H1 (cell line): ENCODE measurements around the gene HTR1D. TPM values are rescaled to one million over a fixed set of nuclear protein-coding genes. Genes with fewer than 3 reads are reported as not detected.

Experiments
- CTCF ChIA-PET: fragments of 300-600 bp; sonication (Branson Sonifier 250); formaldehyde crosslinking; loops from one replicate; lab custom pipeline; 2021; ENCODE audit not compliant: partially characterized antibody; lab: Charles Lee
- POLR2A ChIA-PET: fragments of 300-600 bp; sonication (Branson Sonifier 250); formaldehyde crosslinking; loops from one replicate; lab custom pipeline; 2021; ENCODE audit warnings: inconsistent platforms; ENCODE audit not compliant: partially characterized antibody; lab: Charles Lee
- DNase-seq, 2 experiments: peaks; one replicate each; pipeline versions ENCODE4 v3.0.0 to v3.0.0-alpha.2; 2010 to 2022; ENCODE audit warnings: low spot score in 2 of 2, low read depth in 1 of 2, mixed read lengths in 1 of 2
- FAIRE-seq: peaks from 2 replicates; lab custom pipeline; 2011; peaks lifted over from hg19 to GRCh38; lab: Jason Lieb, UNC
- H2AFZ ChIP-seq: 2 replicates; pipeline ENCODE4 v1.8.1; 2012; ENCODE audit warnings: low read length, inconsistent platforms
- H2AK5ac ChIP-seq: 2 replicates; pipeline ENCODE4 v1.6.1; 2013; ENCODE audit warnings: low read depth, low read length
- H2BK120ac ChIP-seq: replicated peaks from 2 replicates; pipeline ENCODE3; 2013; ENCODE audit warnings: low read depth, low read length, inconsistent platforms
- H2BK12ac ChIP-seq: 2 replicates; pipeline ENCODE4 v1.6.1; 2013; ENCODE audit warnings: low read depth, low read length
- H2BK15ac ChIP-seq: 2 replicates; pipeline ENCODE4 v1.6.1; 2013; ENCODE audit warnings: low read length
- H2BK20ac ChIP-seq: 2 replicates; pipeline ENCODE4 v1.6.1; 2013; ENCODE audit warnings: low read length
- H2BK5ac ChIP-seq: 2 replicates; pipeline ENCODE4 v1.6.1; 2013; ENCODE audit warnings: low read depth, low read length
- H3K14ac ChIP-seq: 2 replicates; pipeline ENCODE4 v1.6.1; 2013; ENCODE audit warnings: inconsistent platforms; ENCODE audit not compliant: insufficient read length
- H3K18ac ChIP-seq: 2 replicates; pipeline ENCODE4 v1.6.1; 2013; ENCODE audit warnings: low read length; ENCODE audit errors: extremely low read depth
- H3K23ac ChIP-seq: 2 replicates; pipeline ENCODE4 v1.6.1; 2013; ENCODE audit warnings: inconsistent platforms; ENCODE audit not compliant: insufficient read length
- H3K23me2 ChIP-seq: 2 replicates; pipeline ENCODE4 v1.6.1; 2013; ENCODE audit warnings: low read depth, low read length
- H3K27ac ChIP-seq: 2 replicates; pipeline ENCODE4 v1.6.1; 2011; ENCODE audit warnings: low read depth, low read length, inconsistent platforms
- H3K27me3 ChIP-seq, 4 experiments: replicated peaks in 1 of 4; 1 replicate in 1 of 4; 2 replicates in 3 of 4; pipeline versions ENCODE4 v1.6.1 to v1.8.1; 2011 to 2013; ENCODE audit warnings: low read length in 3 of 4, mild to moderate bottlenecking in 3 of 4, inconsistent platforms in 2 of 4, mixed read lengths in 2 of 4, moderate library complexity in 1 of 4; ENCODE audit not compliant: control insufficient read depth in 3 of 4, insufficient read depth in 3 of 4; ENCODE audit errors: extremely low read depth in 1 of 4
- H3K36me3 ChIP-seq, 4 experiments: 2 replicates each; pipeline versions ENCODE4 v1.6.1 to v1.8.1; 2011 to 2013; ENCODE audit warnings: mild to moderate bottlenecking in 4 of 4, low read length in 3 of 4, moderate library complexity in 2 of 4, control low read depth in 1 of 4, inconsistent platforms in 1 of 4; ENCODE audit not compliant: insufficient read depth in 4 of 4, control insufficient read depth in 2 of 4
- H3K4ac ChIP-seq: replicated peaks from 2 replicates; pipeline ENCODE3; 2013; ENCODE audit warnings: low read length, low read depth, mixed read lengths, inconsistent platforms; ENCODE audit not compliant: insufficient read length
- H3K4me1 ChIP-seq, 4 experiments: replicated peaks in 1 of 4; 1 replicate in 1 of 4; 2 replicates in 3 of 4; pipeline versions ENCODE4 v1.6.1 to v1.8.1; 2011 to 2013; ENCODE audit warnings: low read length in 3 of 4, inconsistent platforms in 2 of 4, mixed read lengths in 1 of 4; ENCODE audit not compliant: insufficient read depth in 4 of 4, control insufficient read depth in 3 of 4
- H3K4me2 ChIP-seq, 2 experiments: 2 replicates each; pipeline versions ENCODE4 v1.6.1 to v1.8.1; 2011 to 2013; ENCODE audit warnings: low read depth in 2 of 2, low read length in 2 of 2, control low read depth in 1 of 2, inconsistent platforms in 1 of 2, mild to moderate bottlenecking in 1 of 2; ENCODE audit not compliant: insufficient read depth in 1 of 2
- H3K4me3 ChIP-seq, 4 experiments: fragments of 200-600, 300-600 bp in 1 of 4; sonication (generic), shearing (Covaris generic), sonication (Bioruptor Twin) in 1 of 4; 2 replicates each; pipeline versions ENCODE4 v1.5.1 to v1.8.1; 2011 to 2016; ENCODE audit warnings: low read length in 4 of 4, low read depth in 3 of 4, control low read depth in 2 of 4, inconsistent platforms in 2 of 4, mild to moderate bottlenecking in 2 of 4, mixed read lengths in 1 of 4, moderate library complexity in 1 of 4; ENCODE audit not compliant: insufficient read depth in 2 of 4; ENCODE audit errors: extremely low read depth in 1 of 4
- H3K56ac ChIP-seq: replicated peaks from 2 replicates; pipeline ENCODE3; 2013; ENCODE audit warnings: low read depth, mild to moderate bottlenecking, mixed read lengths, low read length, inconsistent platforms; ENCODE audit not compliant: insufficient read length
- H3K79me1 ChIP-seq: 2 replicates; pipeline ENCODE4 v1.6.1; 2013; ENCODE audit warnings: low read depth, low read length, control low read depth
- H3K79me2 ChIP-seq, 2 experiments: 2 replicates each; pipeline versions ENCODE4 v1.6.1 to v1.8.1; 2012 to 2013; ENCODE audit warnings: low read length in 2 of 2, mild to moderate bottlenecking in 2 of 2, inconsistent platforms in 1 of 2; ENCODE audit not compliant: insufficient read depth in 2 of 2, control insufficient read depth in 1 of 2
- H3K9ac ChIP-seq, 4 experiments: replicated peaks in 1 of 4; 1 replicate in 1 of 4; 2 replicates in 3 of 4; pipeline versions ENCODE4 v1.6.1 to v1.8.1; 2011 to 2013; ENCODE audit warnings: low read depth in 3 of 4, low read length in 3 of 4, control low read depth in 2 of 4, mild to moderate bottlenecking in 2 of 4, moderate library complexity in 2 of 4, inconsistent platforms in 1 of 4; ENCODE audit errors: extremely low read depth in 1 of 4
- H3K9me3 ChIP-seq, 2 experiments: 2 replicates each; pipeline versions ENCODE4 v1.6.1 to v1.8.1; 2012 to 2013; ENCODE audit warnings: mild to moderate bottlenecking in 2 of 2, moderate library complexity in 2 of 2, control low read depth in 1 of 2, inconsistent platforms in 1 of 2, low read depth in 1 of 2, low read length in 1 of 2, mixed read lengths in 1 of 2; ENCODE audit not compliant: insufficient read depth in 2 of 2
- H4K20me1 ChIP-seq, 2 experiments: replicated peaks in 1 of 2; 2 replicates each; pipeline versions ENCODE3 to v1.8.1; 2011 to 2013; ENCODE audit warnings: inconsistent platforms in 2 of 2, low read length in 2 of 2, mild to moderate bottlenecking in 1 of 2; ENCODE audit not compliant: insufficient read depth in 2 of 2, control insufficient read depth in 1 of 2
- H4K5ac ChIP-seq: 2 replicates; pipeline ENCODE4 v1.6.1; 2013; ENCODE audit warnings: low read length, low read depth, mixed read lengths, inconsistent platforms; ENCODE audit not compliant: insufficient read length
- H4K8ac ChIP-seq: 2 replicates; pipeline ENCODE4 v1.8.0; 2013; ENCODE audit warnings: mild to moderate bottlenecking, moderate library complexity, low read length, inconsistent platforms; ENCODE audit not compliant: insufficient read depth; ENCODE audit errors: extremely low read depth
- H4K91ac ChIP-seq: replicated peaks from 2 replicates; pipeline ENCODE3; 2013; ENCODE audit warnings: low read length, mixed read lengths, inconsistent platforms; ENCODE audit not compliant: insufficient read length
- BCL11A ChIP-seq, 2 experiments: IDR thresholded peaks; one replicate each; pipeline ENCODE4 v1.6.1; 2011; ENCODE audit warnings: low read depth in 2 of 2, low read length in 2 of 2, mild to moderate bottlenecking in 2 of 2
- WGBS, 2 experiments: shearing (Covaris generic) in 1 of 2; methylation state at CpG; one replicate each; pipeline versions ENCODE4 v1.1.6 to v1.1.7; 2013 to 2015; ENCODE audit warnings: low lambda C conversion rate in 2 of 2, mixed read lengths in 2 of 2, inconsistent platforms in 1 of 2, low coverage in 1 of 2, missing lambda C conversion rate in 1 of 2; ENCODE audit not compliant: insufficient replicate concordance in 2 of 2, insufficient coverage in 1 of 2, insufficient read length in 1 of 2; ENCODE audit errors: extremely low coverage in 1 of 2, missing lambda C conversion rate in 1 of 2; 5-methylcytosine and 5-hydroxymethylcytosine counted together
- polyA plus RNA-seq, 7 experiments: library from polyadenylated mRNA; depleted of rRNA in 3 of 7; stranded (reverse) in 5 of 7; unstranded in 2 of 7; fragments of >200 nt in 5 of 7; fragments of 200-250 nt in 2 of 7; gene quantifications; 1 replicate in 5 of 7; 2 replicates in 1 of 7; 4 replicates in 1 of 7; pipeline versions ENCODE4 v1.2.1 to v1.2.3, GENCODE V29; 2011 to 2013; ENCODE audit warnings: missing spikeins in 2 of 7, mixed read lengths in 2 of 7
- total RNA-seq: library from RNA; stranded (reverse); fragmentation: NEBNext Ultra II Directional; extraction: Animal tissue kit (Norgen Biotek cat#: 25700); gene quantifications from 2 replicates; pipeline ENCODE4 v1.2.1, GENCODE V29; 2021

Gene HTR1D
- total and polyA plus RNA-seq, 2 of the 8 experiments (the other 6 are each of a cell fraction or from before 2014, with no cell fraction given): 8.8 to 11.5 TPM

DNA sequence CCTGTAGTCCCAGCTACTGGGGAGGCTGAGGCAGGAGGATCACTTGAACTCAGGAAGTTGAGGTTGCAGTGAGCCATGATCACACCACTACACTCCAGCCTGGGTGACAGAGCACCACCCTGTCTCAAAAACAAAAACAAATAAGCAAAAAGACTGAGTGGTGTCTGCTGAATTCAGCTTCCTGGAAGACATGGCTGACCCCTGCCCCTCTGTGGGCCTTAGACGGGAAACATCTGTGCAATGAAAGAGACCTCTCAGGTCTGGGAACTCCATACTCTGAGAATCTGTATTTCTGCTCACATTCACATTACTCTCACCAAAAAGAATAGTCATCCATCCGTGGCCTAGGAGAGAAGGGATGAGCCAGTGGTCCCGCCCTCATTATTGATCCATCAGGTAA, 2.0 kb downstream of the HTR1D start:
- FAIRE-seq: no peak
- no peak overlapping the region for H4K5ac ChIP-seq
- no peak for TF ChIP-seq BCL11A (IDR thresholded peaks at IDR 0.05; ENCODE audit: low read depth in 2 of 2, low read length in 2 of 2)
- TF ChIP-seq, all 59 proteins: peak for 0
- WGBS, 2 experiments: 87% methylated on average over 3 of the region's 3 CpGs; no CpG with 5 or more reads in 1 of the 2 experiments
- ChIA-PET CTCF (interaction anchor here (0.8 to 1.7 kb wide), 7 partner anchors 18 to 237 kb away, joined by 3 to 11 read pairs (median 4); no protein-coding TSS in a partner anchor), POLR2A (interaction anchor here (1.2 to 1.7 kb wide), 3 partner anchors 14 to 48 kb away, joined by 3 to 5 read pairs (median 4); no protein-coding TSS in a partner anchor)
- DNase-seq: no peak
- H3K4me3 ChIP-seq: no peak overlapping the region
- peaks cover 0 to 2% of the 10 kb centered on the region in 2 experiments; a peak in 1 of 4 replicates for H3K79me2 ChIP-seq
- H2BK120ac ChIP-seq: no peak overlapping the region
- no peaks in the 10 kb centered on the region for H3K9me3 ChIP-seq
- H3K9ac ChIP-seq: no peak overlapping the region
- no peak overlapping the region for H3K27ac ChIP-seq
- H3K4me1 ChIP-seq: peaks cover 6 to 13% (median 9%) of the 10 kb centered on the region in 4 experiments
- no peak overlapping the region for H3K56ac ChIP-seq
- H3K4ac ChIP-seq: no peak overlapping the region
- H2BK5ac ChIP-seq: no peak overlapping the region
- no peak overlapping the region for H2AK5ac ChIP-seq
- peaks cover 0 to 3% (median 1%) of the 10 kb centered on the region in 4 experiments; a peak in 4 of 7 replicates for H3K27me3 ChIP-seq
- peaks cover 3% of the 10 kb centered on the region; the same call in 1 of the 2 replicates for H3K79me1 ChIP-seq
- no peak overlapping the region for H4K8ac ChIP-seq
- peaks cover 0 to 3% of the 10 kb centered on the region in 2 experiments for H4K20me1 ChIP-seq
- peaks cover 6% of the 10 kb centered on the region; the same call in 1 of the 2 replicates for H3K23me2 ChIP-seq
- H3K23ac ChIP-seq: no peak overlapping the region
- H3K18ac ChIP-seq: no peak overlapping the region
- H2BK20ac ChIP-seq: no peak overlapping the region
- H2BK15ac ChIP-seq: no peak overlapping the region
- H2BK12ac ChIP-seq: no peak overlapping the region
- no peak overlapping the region for H2AFZ ChIP-seq
- no peak overlapping the region for H4K91ac ChIP-seq
- H3K36me3 ChIP-seq: 0 out of 8 replicates have a peak, but pooled peaks cover 0 to 3% (median 0%) of the 10 kb centered on the region in 4 experiments
- no peak overlapping the region for H3K14ac ChIP-seq
- H3K4me2 ChIP-seq: peak overlapping the region; percentile 64 to 80; a peak in 2 of 4 replicates
